ENCODE measurements around the gene ARL2BP. TPM values are rescaled to one million over a fixed set of nuclear protein-coding genes. Genes with fewer than 3 reads are reported as not detected.

The ARL2BP gene
- total RNA-seq, 6 donors from 2014 or later = 18.9 to 74.9 (median 54.2) TPM

GRCh38 chr16:57235128-57236021 lies 9.7 kb upstream of the ARL2BP start:
- Histone ChIP-seq H3K4me1 (peaks cover 0 to 11% (median 5%) of the 10 kb centered on the region in 4 donors), H3K27me3 (no peaks in the 10 kb centered on the region), H3K27ac (no peak overlapping the region), H3K4me3 (no peak overlapping the region), H3K36me3 (peaks cover 17 to 86% (median 39%) of the 10 kb centered on the region in 4 donors), H3K9me3 (no peaks in the 10 kb centered on the region)
- no peak for TF ChIP-seq POLR2A (IDR thresholded peaks at IDR 0.05)
- no peak for TF ChIP-seq CTCF (IDR thresholded peaks at IDR 0.05)
- TF ChIP-seq POLR2AphosphoS5 (IDR thresholded peaks at IDR 0.05) = no peak
- 69 to 73% methylated on average over 8 of the region's 8 CpGs for WGBS, 2 donors
- DNase-seq (no peak), ATAC-seq (ENCODE audit: low FRiP score in 2 of 2) (no peak)

GRCh38 chr16:57236022-57236350 lies 9.1 kb upstream of the ARL2BP start:
- TF ChIP-seq EP300 (IDR thresholded peaks at IDR 0.05) (no peak), POLR2AphosphoS5 (IDR thresholded peaks at IDR 0.05) (no peak), POLR2A (IDR thresholded peaks at IDR 0.05) (no peak), CTCF (IDR thresholded peaks at IDR 0.05) (no peak)
- ATAC-seq (ENCODE audit: low FRiP score in 2 of 2) = no peak
- H3K9me3 ChIP-seq = no peaks in the 10 kb centered on the region
- H3K4me1 ChIP-seq = peaks cover 0 to 11% (median 5%) of the 10 kb centered on the region in 4 donors
- DNase-seq = no peak
- no peaks in the 10 kb centered on the region for H3K27me3 ChIP-seq
- H3K4me3 ChIP-seq = no peak overlapping the region
- H3K27ac ChIP-seq = no peak overlapping the region
- H3K36me3 ChIP-seq = peaks cover 15 to 80% (median 33%) of the 10 kb centered on the region in 4 donors

- Histone ChIP-seq H3K4me3 (no peak overlapping the region), H3K36me3 (peaks cover 0 to 53% (median 15%) of the 10 kb centered on the region in 4 donors), H3K27me3 (no peaks in the 10 kb centered on the region), H3K4me1 (peaks cover 0 to 17% (median 5%) of the 10 kb centered on the region in 4 donors), H3K9me3 (no peaks in the 10 kb centered on the region), H3K27ac (no peak overlapping the region)
- 73 to 84% methylated on average over 2 of the region's 2 CpGs for WGBS, 2 donors
- no peak for DNase-seq
- ATAC-seq (ENCODE audit: low FRiP score in 2 of 2) = no peak
- no peak for TF ChIP-seq CTCF (IDR thresholded peaks at IDR 0.05)
- TF ChIP-seq POLR2AphosphoS5 (IDR thresholded peaks at IDR 0.05) = no peak
- no peak for TF ChIP-seq POLR2A (IDR thresholded peaks at IDR 0.05)
- TF ChIP-seq EP300 (IDR thresholded peaks at IDR 0.05) = no peak
Observed at GRCh38 chr16:57238682-57239081, 6.4 kb upstream of the ARL2BP start.

- peaks cover 0 to 49% (median 13%) of the 10 kb centered on the region in 4 donors for H3K36me3 ChIP-seq
- ATAC-seq (ENCODE audit: low FRiP score in 2 of 2) (no peak), DNase-seq (no peak)
- no peak overlapping the region for H3K4me3 ChIP-seq
- 65 to 76% methylated on average over 2 of the region's 2 CpGs for WGBS, 2 donors
- peaks cover 0 to 17% (median 7%) of the 10 kb centered on the region in 4 donors for H3K4me1 ChIP-seq
- H3K9me3 ChIP-seq = no peaks in the 10 kb centered on the region
- H3K27ac ChIP-seq = no peak overlapping the region
- no peaks in the 10 kb centered on the region for H3K27me3 ChIP-seq
- no peak for TF ChIP-seq POLR2A (IDR thresholded peaks at IDR 0.05)
- no peak for TF ChIP-seq CTCF (IDR thresholded peaks at IDR 0.05)
- no peak for TF ChIP-seq EP300 (IDR thresholded peaks at IDR 0.05)
- no peak for TF ChIP-seq POLR2AphosphoS5 (IDR thresholded peaks at IDR 0.05)
Observed at GRCh38 chr16:57239107-57239506, 6.0 kb upstream of the ARL2BP start.
